C4-2B (cell line): ENCODE data around the gene ACAN.
A peak's percentile ranks its signal among the peaks of the same experiment; 100 is the strongest.

Experiments
- H3K27ac ChIP-seq: fragments of 450-650 bp; 2 replicates; pipeline ENCODE4 v1.5.1; 2017
- CTCF ChIP-seq: fragments of 450-650 bp; conservative IDR thresholded peaks from 2 replicates; pipeline ENCODE4 v1.5.1; 2017; ENCODE audit warnings: mild to moderate bottlenecking
- ZFX ChIP-seq: fragments of 450-650 bp; IDR thresholded peaks from 2 replicates; pipeline ENCODE4 v1.6.1; 2017

Gene ACAN

GRCh38 chr15:88900309-88900981 lies 97.2 kb downstream of the ACAN start:
- no peak overlapping the region for H3K27ac ChIP-seq
- TF ChIP-seq CTCF (no peak), ZFX (no peak)

DNA sequence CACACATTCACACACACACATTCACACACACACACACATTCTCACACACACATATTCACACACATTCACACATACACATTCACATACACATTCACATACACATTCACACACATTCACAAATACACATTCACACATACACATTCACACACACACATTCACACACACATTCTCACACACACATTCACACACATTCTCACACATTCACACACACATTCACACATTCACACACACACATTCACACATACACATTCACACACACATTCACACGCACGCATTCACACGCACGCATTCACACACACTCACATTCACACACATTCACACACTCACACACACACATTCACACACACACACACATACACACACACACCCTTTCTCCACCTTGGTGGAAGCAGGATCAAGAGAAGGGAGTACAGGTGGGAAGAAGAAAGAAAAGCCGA lies 97.8 kb downstream of the ACAN start:
- TF ChIP-seq CTCF: no peak
- TF ChIP-seq ZFX: no peak
- no peak overlapping the region for H3K27ac ChIP-seq

GRCh38 chr15:88901508-88902220 lies 98.4 kb downstream of the ACAN start:
- no peak overlapping the region for H3K27ac ChIP-seq
- TF ChIP-seq ZFX: no peak
- no peak for TF ChIP-seq CTCF

DNA sequence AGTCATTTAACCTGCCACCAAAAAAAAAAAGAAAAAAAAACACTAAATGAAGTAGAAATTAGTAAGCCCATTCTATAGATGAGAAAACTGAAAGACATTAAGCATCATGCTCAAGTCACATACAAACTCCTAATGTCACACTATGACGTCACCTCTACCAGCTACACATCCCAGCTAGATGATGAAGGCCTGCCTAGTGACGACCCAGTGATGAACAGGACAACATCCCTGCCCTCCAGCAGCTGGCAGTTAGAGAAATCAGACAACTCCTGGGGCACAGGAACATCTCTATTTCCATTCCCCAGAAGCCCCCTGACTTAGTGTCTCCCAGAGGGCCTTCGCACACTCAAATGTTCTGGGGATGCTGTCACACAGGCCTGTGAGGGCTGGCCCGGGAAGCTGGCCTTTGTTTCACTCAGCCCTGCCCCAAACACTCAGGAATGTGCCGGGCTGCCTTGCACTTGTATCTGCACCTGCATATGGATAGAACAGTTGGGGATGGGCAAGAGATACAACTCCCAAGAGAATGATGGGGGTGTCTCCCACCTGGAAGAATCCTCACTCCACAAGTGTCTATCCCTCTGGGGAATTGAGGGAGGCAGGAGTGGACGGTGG lies 99.1 kb downstream of the ACAN start:
- TF ChIP-seq ZFX (no peak), CTCF (no peak)
- H3K27ac ChIP-seq: no peak overlapping the region

- no peak overlapping the region for H3K27ac ChIP-seq
- TF ChIP-seq ZFX (no peak), CTCF (no peak)
Observed at GRCh38 chr15:88902846-88903245, 99.6 kb downstream of the ACAN start.

GRCh38 chr15:88904257-88904623 lies 101.0 kb downstream of the ACAN start:
- H3K27ac ChIP-seq: no peak overlapping the region
- TF ChIP-seq ZFX: no peak
- TF ChIP-seq CTCF: 0 out of 2 replicates have a peak, but pooled peaks have one; percentile 44
